ENCODE results near the gene MEGF6.
"Not testable (repeated sequence)": the region's sequence is repeated elsewhere in the genome, so short reads cannot be mapped to it uniquely, and the experiment has no call there.

Gene MEGF6

DNA sequence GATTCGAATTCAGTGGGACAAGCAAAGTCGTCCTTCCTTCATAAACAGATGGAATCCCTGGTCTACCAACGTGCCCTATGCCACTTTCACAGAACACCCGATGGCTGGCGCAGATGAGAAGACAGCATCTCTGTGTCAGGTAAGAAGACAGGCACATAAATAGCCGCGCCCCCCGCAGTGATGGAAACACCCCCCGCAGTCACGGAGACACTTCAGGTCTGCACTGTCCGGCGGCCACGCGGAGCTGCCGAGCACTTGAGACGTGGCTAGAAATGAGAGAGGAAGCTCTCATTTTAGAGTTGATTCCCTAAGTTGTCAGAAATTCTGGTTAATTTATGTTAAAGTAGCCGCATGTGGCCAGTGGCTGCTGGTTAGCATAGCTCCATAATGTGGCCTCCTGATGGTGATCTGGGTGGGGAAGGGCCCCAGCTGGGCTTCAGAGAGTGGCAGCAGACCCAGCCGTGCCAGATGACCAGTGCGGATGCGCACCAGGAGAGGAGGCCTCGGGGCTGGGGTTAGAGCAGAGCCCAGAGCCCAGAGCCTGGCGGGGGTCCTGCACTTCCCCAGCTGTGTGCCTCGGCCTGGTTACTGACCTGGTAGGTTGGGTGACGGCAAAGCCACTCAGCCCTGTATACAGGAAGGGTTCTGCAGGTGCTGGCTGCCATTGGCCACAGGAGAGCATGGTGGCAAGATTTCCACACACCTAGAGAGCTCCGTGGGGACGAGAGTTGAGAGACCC is 16.4 kb upstream of the MEGF6 start:
- Histone ChIP-seq H3K36me3 (ENCODE audit: insufficient read depth, low read length) (peaks cover 3% of the 10 kb centered on the region; the same call in 1 of the 2 replicates), H3K9me3 (ENCODE audit: control insufficient read depth, insufficient read depth, low read length) (no peaks in the 10 kb centered on the region), H3K9ac (ENCODE audit: low read depth, low read length) (no peak overlapping the region), H3K4me1 (ENCODE audit: insufficient read depth, low read length) (peaks cover 12% of the 10 kb centered on the region; the same call in 1 of the 2 replicates)

GRCh38 chr1:3626025-3626424 is 14.7 kb upstream of the MEGF6 start:
- Histone ChIP-seq H3K4me1 (ENCODE audit: insufficient read depth, low read length) (peaks cover 2% of the 10 kb centered on the region; the same call in 1 of the 2 replicates), H3K9me3 (ENCODE audit: control insufficient read depth, insufficient read depth, low read length) (no peaks in the 10 kb centered on the region), H3K36me3 (ENCODE audit: insufficient read depth, low read length) (0 out of 2 replicates have a peak, but pooled peaks cover 3% of the 10 kb centered on the region), H3K9ac (ENCODE audit: low read depth, low read length) (no peak overlapping the region)

DNA sequence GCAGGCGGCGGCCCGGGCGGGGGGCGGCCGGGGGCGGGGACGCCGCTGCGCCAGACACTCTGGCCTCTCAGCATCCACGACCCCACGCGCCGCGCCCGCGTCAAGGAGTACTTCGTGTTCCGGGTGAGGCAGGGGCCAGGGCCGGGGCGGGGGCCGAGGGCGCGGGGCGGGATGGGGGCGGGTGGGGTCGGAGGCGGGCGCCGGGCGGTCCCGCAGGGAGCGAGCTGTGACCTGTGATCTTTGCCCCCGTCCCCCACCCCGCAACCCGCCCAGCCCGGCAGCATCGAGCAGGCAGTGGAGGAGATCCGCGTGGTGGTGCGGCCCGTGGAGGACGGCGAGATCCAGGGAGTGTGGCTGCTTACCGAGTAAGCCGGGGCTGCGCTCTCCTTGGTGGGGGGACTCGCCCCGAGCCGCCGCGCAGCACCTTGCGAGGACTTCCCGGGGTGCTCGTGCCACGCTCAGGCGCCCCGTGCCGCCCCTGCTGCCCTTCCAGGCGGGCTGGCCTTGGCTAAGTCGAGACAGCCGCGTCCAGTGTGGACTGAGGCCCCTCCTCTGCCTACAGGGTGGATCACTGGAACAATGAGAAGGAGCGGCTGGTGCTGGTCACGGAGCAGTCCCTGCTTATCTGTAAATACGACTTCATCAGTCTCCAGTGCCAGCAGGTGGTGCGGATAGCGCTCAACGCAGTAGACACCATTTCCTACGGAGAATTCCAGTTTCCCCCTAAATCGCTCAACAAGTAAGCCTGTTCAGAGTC is 14.0 kb upstream of the MEGF6 start:
- H3K9ac ChIP-seq (ENCODE audit: low read depth, low read length), result peak overlapping the region; percentile 47; the same call in 1 of the 2 replicates
- 0 out of 2 replicates have a peak, but pooled peaks cover 3% of the 10 kb centered on the region for H3K36me3 ChIP-seq (ENCODE audit: insufficient read depth, low read length)
- no peaks in the 10 kb centered on the region for H3K9me3 ChIP-seq (ENCODE audit: control insufficient read depth, insufficient read depth, low read length)
- H3K4me1 ChIP-seq (ENCODE audit: insufficient read depth, low read length), result no peaks in the 10 kb centered on the region; the same call in 1 of the 2 replicates

DNA sequence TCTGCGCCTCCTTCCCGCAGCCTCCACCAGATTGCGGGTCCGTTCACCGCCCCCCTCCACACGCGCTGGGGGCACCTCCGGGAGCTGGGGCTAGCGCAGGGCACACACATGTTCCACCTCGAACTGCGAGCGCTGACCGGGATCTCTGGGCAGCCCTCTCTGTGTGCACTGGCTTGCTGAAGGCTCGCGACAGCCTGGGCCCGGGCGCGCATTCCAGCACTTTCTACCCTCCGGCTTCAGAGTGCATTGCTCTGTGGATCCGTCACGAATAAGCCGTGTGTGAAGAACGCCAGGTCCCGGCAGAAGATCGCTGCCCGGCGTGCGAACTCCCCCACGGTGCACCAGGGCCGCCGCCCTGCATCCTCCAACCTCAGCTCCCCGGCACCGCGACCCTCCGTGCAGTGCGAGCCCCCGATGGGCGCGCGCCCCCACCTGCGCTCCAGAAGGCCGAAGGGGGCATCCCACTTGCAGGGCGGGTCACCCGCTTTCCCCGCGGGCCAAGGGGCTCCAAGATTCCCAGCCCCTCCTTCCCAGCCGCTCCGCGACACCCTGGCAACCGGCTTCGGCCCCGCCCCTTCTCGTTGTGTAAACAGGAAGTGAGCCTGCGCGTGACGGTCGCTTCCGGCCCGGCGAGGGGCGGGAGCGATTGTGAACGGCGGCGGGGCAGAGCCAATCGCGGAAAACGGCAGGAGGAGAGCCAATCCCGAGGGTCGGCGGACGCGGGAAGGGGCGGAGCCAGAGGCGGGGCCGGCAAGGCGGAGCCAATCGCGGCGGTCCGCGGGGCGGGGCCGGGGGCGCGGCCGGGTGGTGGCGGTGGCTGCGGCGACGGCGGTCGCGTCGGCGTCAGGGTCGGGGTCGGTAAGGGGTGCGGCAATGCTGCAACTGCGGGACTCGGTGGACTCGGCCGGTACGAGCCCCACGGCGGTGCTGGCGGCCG is 13.2 kb upstream of the MEGF6 start, which contains the start of gene TPRG1L:
TSS of gene TPRG1L (plus strand) at position 816 of the 937 bp plus-strand sequence. CDS start at position 874, 58 bp downstream.
- Histone ChIP-seq H3K36me3 (ENCODE audit: insufficient read depth, low read length) (no peaks in the 10 kb centered on the region), H3K9ac (ENCODE audit: low read depth, low read length) (peak within 1 kb of the TSS; percentile 81; the same call in 1 of the 2 replicates), H3K9me3 (ENCODE audit: control insufficient read depth, insufficient read depth, low read length) (no peaks in the 10 kb centered on the region), H3K4me1 (ENCODE audit: insufficient read depth, low read length) (no peaks in the 10 kb centered on the region; the same call in 1 of the 2 replicates)

DNA sequence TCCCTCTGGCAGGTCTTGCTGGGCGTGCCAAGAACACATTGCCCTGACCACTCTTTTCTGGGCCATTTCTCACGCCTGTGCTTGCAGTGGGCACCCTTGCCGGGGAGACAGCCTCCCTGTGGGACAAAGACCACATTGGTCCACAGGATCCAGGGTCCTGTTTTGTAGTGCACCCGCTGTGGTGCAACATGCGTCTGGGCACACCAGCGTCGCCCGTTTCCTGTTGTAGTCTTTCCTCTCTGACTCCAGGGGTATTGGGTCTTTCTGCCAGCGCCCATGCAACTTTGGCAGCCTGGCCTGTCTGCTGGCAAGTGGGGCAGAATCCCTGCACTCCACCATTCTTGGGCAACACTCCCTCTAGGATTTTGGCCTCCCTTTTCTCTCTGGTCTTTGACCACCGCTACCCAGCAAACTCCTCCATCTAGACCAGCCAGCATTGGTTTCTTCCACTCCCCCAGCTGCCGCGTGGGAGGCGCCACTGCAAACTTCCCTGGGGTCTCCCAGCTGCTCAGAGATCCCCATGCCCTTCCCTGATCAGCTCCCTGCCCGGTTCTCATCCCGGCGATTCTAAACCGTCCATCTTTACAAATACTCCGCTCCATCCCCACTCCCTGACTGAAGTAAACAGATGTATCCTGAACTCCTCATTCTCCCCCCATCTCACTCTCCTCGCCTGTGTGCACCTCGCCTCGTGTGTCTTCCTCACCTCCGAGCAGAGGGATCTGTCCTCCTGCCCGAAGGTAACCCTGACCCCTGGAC is 12.3 kb upstream of the MEGF6 start:
- Histone ChIP-seq H3K4me1 (ENCODE audit: insufficient read depth, low read length) (no peaks in the 10 kb centered on the region; the same call in 1 of the 2 replicates), H3K9me3 (ENCODE audit: control insufficient read depth, insufficient read depth, low read length) (no peaks in the 10 kb centered on the region), H3K9ac (ENCODE audit: low read depth, low read length) (peak overlapping the region; percentile 81; the same call in 1 of the 2 replicates), H3K36me3 (ENCODE audit: insufficient read depth, low read length) (no peaks in the 10 kb centered on the region)

DNA sequence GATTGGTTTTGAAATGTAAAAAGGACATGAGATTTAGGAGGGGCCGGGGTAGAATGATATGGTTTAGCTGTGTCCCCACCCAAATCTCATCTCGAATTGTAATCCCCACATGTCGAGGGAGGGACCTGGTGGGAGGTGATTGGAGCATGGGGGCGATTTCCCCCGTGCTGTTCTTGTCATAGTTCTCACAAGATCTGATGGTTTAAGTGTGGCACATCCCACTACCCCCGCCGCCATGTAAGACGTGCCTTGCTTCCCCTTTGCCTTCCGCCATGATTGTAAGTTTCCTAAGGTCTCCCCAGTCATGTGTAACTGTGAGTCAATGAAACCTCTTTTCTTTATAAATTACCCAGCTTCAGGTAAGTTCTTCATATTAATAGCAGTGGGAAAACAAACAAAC is 10.8 kb upstream of the MEGF6 start:
- not testable (repeated sequence) for H3K9ac ChIP-seq (ENCODE audit: low read depth, low read length); H3K36me3 ChIP-seq (ENCODE audit: insufficient read depth, low read length); H3K9me3 ChIP-seq (ENCODE audit: control insufficient read depth, insufficient read depth, low read length); H3K4me1 ChIP-seq (ENCODE audit: insufficient read depth, low read length)

- H3K4me1 ChIP-seq (ENCODE audit: insufficient read depth, low read length); H3K9me3 ChIP-seq (ENCODE audit: control insufficient read depth, insufficient read depth, low read length); H3K9ac ChIP-seq (ENCODE audit: low read depth, low read length); H3K36me3 ChIP-seq (ENCODE audit: insufficient read depth, low read length): not testable (repeated sequence)
Measured at GRCh38 chr1:3621151-3621671, 9.9 kb upstream of the MEGF6 start.

GRCh38 chr1:3620708-3621107 is 9.4 kb upstream of the MEGF6 start:
- Histone ChIP-seq H3K36me3 (ENCODE audit: insufficient read depth, low read length) (no peaks in the 10 kb centered on the region), H3K9ac (ENCODE audit: low read depth, low read length) (no peak overlapping the region), H3K4me1 (ENCODE audit: insufficient read depth, low read length) (peaks cover 4% of the 10 kb centered on the region; the same call in 1 of the 2 replicates), H3K9me3 (ENCODE audit: control insufficient read depth, insufficient read depth, low read length) (no peaks in the 10 kb centered on the region)

GRCh38 chr1:3618881-3619671 is 7.8 kb upstream of the MEGF6 start:
- no peaks in the 10 kb centered on the region for H3K36me3 ChIP-seq (ENCODE audit: insufficient read depth, low read length)
- peaks cover 14% of the 10 kb centered on the region for H3K4me1 ChIP-seq (ENCODE audit: insufficient read depth, low read length)
- H3K9me3 ChIP-seq (ENCODE audit: control insufficient read depth, insufficient read depth, low read length), result no peaks in the 10 kb centered on the region
- no peak overlapping the region for H3K9ac ChIP-seq (ENCODE audit: low read depth, low read length)

DNA sequence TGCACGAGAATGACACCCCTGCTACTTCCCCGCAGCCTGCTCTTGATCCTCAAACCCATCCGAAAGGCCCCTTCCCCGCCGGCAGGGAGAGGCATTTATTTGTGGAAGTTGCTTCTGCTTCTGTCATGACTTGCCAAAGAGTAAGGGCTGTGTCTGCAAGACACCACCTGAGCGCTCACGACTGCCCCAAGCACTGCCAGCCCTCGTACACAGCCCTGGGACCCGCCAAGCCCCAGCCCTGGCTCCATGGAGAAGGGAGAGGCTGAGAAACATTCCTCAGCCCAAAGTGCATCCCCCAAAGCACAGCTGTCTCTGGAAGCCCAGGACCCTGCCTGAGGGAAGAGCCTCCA is 7.2 kb upstream of the MEGF6 start:
- Histone ChIP-seq H3K9ac (ENCODE audit: low read depth, low read length) (no peak overlapping the region), H3K9me3 (ENCODE audit: control insufficient read depth, insufficient read depth, low read length) (no peaks in the 10 kb centered on the region), H3K36me3 (ENCODE audit: insufficient read depth, low read length) (no peaks in the 10 kb centered on the region), H3K4me1 (ENCODE audit: insufficient read depth, low read length) (peaks cover 14% of the 10 kb centered on the region)

- peaks cover 14% of the 10 kb centered on the region for H3K4me1 ChIP-seq (ENCODE audit: insufficient read depth, low read length)
- no peaks in the 10 kb centered on the region for H3K36me3 ChIP-seq (ENCODE audit: insufficient read depth, low read length)
- H3K9ac ChIP-seq (ENCODE audit: low read depth, low read length), result no peak overlapping the region
- no peaks in the 10 kb centered on the region for H3K9me3 ChIP-seq (ENCODE audit: control insufficient read depth, insufficient read depth, low read length)
Measured at GRCh38 chr1:3617806-3618345, 6.6 kb upstream of the MEGF6 start.

DNA sequence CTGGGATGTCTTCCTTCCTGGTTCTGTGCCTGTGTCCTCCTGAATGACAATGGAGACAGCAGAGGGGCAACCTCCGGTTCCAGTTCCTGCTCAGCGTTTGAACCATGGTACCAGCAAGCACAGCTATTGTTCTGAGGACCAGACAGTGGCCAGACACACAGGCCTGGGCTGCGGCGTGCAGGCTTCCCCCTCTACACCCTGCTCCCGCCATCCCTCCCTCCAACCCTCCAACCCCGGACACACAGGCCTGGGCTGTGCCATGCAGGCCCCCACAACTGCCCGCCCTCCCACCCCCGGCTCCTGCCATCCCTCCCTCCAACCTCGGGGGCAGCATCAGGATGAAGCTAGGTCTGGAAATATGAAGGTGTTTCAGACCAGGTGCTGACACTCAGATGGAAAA is 5.6 kb upstream of the MEGF6 start:
- peaks cover 21% of the 10 kb centered on the region for H3K4me1 ChIP-seq (ENCODE audit: insufficient read depth, low read length)

More for the DNA sequence above, 5.6 kb upstream of the MEGF6 start:
- Histone ChIP-seq H3K36me3 (ENCODE audit: insufficient read depth, low read length) (no peaks in the 10 kb centered on the region), H3K9ac (ENCODE audit: low read depth, low read length) (no peak overlapping the region), H3K9me3 (ENCODE audit: control insufficient read depth, insufficient read depth, low read length) (no peaks in the 10 kb centered on the region)
